ENCODE measurements around the gene COBLL1. TPM values are rescaled to one million over a fixed set of nuclear protein-coding genes. Genes with fewer than 3 reads are reported as not detected.

Gene COBLL1
- total and polyA plus RNA-seq, 2 of the 4 experiments (the other 2 are of a cell fraction), result 0.79 to 1.1 TPM

GRCh38 chr2:164803776-164804466 lies 37.7 kb downstream of the COBLL1 start:
- H2BK15ac ChIP-seq (ENCODE audit: low read depth, low read length), result no peak overlapping the region
- dilution Hi-C loops (cut with HindIII; ENCODE audit: low sequenced_read_pairs, unreplicated experiment) (no loop called here), in situ Hi-C loops (cut with MboI; ENCODE audit: low sequenced_read_pairs) (no loop called here), intact Hi-C loops (cut with micrococcal nuclease) (no loop called here)
- ATAC-seq (ENCODE audit: low read depth) (peak; percentile 42; the same call in 1 of the 2 replicates), DNase-seq (peak; percentile 18)
- H3K4me3 ChIP-seq (ENCODE audit: insufficient read depth, low read depth, low read length), result no peak overlapping the region
- BruUV-seq (replicated peaks), result no TSS peak
- no peak overlapping the region for H2AK5ac ChIP-seq (ENCODE audit: low read depth, low read length)
- ChIA-PET POLR2A (ENCODE audit: unreplicated experiment) (no interaction called here), CTCF (interaction anchor here (1.0 kb wide), 1 partner anchor 400 kb away, joined by 3 read pairs; the partner anchor contains the start of gene SCN3A)
- no peak overlapping the region for H3K27ac ChIP-seq (ENCODE audit: insufficient read depth, low read length)
- no peak overlapping the region for H4K91ac ChIP-seq (ENCODE audit: insufficient read depth, low read depth, low read length)
- no peak overlapping the region for H2AK9ac ChIP-seq (replicated peaks; ENCODE audit: low read depth, low read length, poor library complexity)
- H2AFZ ChIP-seq (replicated peaks; ENCODE audit: low read length, poor library complexity), result peak overlapping the region; percentile 43
- no peaks in the 10 kb centered on the region for H3K79me1 ChIP-seq (ENCODE audit: low read depth in 1 of 2, low read length in 2 of 2)
- H3K23ac ChIP-seq (ENCODE audit: low read depth, low read length), result 0 out of 2 replicates have a peak overlapping the region, but pooled peaks have one; percentile 4
- H3K9me3 ChIP-seq (ENCODE audit: control insufficient read depth, insufficient read depth, low read length), result no peaks in the 10 kb centered on the region
- H3K9me1 ChIP-seq (ENCODE audit: insufficient read depth, low read length), result no peaks in the 10 kb centered on the region
- peak overlapping the region; percentile 48 for H2BK120ac ChIP-seq (ENCODE audit: low read depth, low read length)
- peak overlapping the region; percentile 1; the same call in 1 of the 2 replicates for H3K18ac ChIP-seq (ENCODE audit: low read depth, low read length)
- H4K8ac ChIP-seq (ENCODE audit: low read depth in 2 of 2, low read length in 2 of 2), result no peak overlapping the region
- no peak overlapping the region; the same call in 1 of the 2 replicates for H4K5ac ChIP-seq (ENCODE audit: low read depth, low read length)
- H2BK5ac ChIP-seq (ENCODE audit: low read depth, low read length, poor library complexity, severe bottlenecking), result peak overlapping the region; percentile 62
- H3K27me3 ChIP-seq (ENCODE audit: control insufficient read depth, insufficient read depth, low read length), result no peaks in the 10 kb centered on the region
- no peaks in the 10 kb centered on the region for H3K36me3 ChIP-seq (ENCODE audit: control insufficient read depth, insufficient read depth, low read length)
- no peaks in the 10 kb centered on the region for H4K20me1 ChIP-seq (ENCODE audit: insufficient read depth, low read length)
- H3K4ac ChIP-seq (ENCODE audit: low read depth, low read length), result peak overlapping the region; percentile 27; the same call in 1 of the 2 replicates
- H3K4me2 ChIP-seq (ENCODE audit: low read depth, low read length), result no peak overlapping the region
- no peak overlapping the region for H3K9ac ChIP-seq (ENCODE audit: low read depth, low read length)
- no CpG with 5 or more reads among the region's 4 CpGs for WGBS, 2 experiments (ENCODE audit: extremely low coverage in 2 of 2, insufficient read length in 1 of 2)
- 0 out of 2 replicates have a peak overlapping the region, but pooled peaks have one; percentile 41 for H3K14ac ChIP-seq (replicated peaks; ENCODE audit: low read depth, low read length)
- H3K56ac ChIP-seq (ENCODE audit: extremely low read depth, insufficient read depth, low read length), result no peak overlapping the region
- H2BK20ac ChIP-seq (ENCODE audit: low read depth, low read length), result 0 out of 2 replicates have a peak overlapping the region, but pooled peaks have one; percentile 14
- no peaks in the 10 kb centered on the region; the same call in 1 of the 2 replicates for H3K4me1 ChIP-seq (ENCODE audit: control insufficient read depth, insufficient read depth, low read length)
- TF ChIP-seq MXI1 (IDR thresholded peaks at IDR 0.05; ENCODE audit: borderline replicate concordance, low read depth, low read length) (no peak), MAFK (IDR thresholded peaks at IDR 0.05; ENCODE audit: low read depth, low read length) (no peak), RCOR1 (IDR thresholded peaks at IDR 0.05; ENCODE audit: insufficient replicate concordance, low read length) (no peak), CEBPB (IDR thresholded peaks at IDR 0.05; ENCODE audit: low read depth, low read length) (no peak), SMC3 (IDR thresholded peaks at IDR 0.05; ENCODE audit: low read depth, low read length) (no peak), RAD21 (IDR thresholded peaks at IDR 0.05; ENCODE audit: low read length) (no peak), CHD1 (IDR thresholded peaks at IDR 0.05; ENCODE audit: low read depth, low read length) (no peak), RFX5 (IDR thresholded peaks at IDR 0.05; ENCODE audit: low read depth, low read length) (no peak), BHLHE40 (IDR thresholded peaks at IDR 0.05; ENCODE audit: low read depth, low read length) (no peak), USF2 (IDR thresholded peaks at IDR 0.05; ENCODE audit: low read depth, low read length) (no peak), FOS (IDR thresholded peaks at IDR 0.05; ENCODE audit: low read depth, low read length) (no peak), CTCF (conservative IDR thresholded peaks at IDR 0.05; ENCODE audit: low read depth, low read length) (no peak), MAZ (IDR thresholded peaks at IDR 0.05; ENCODE audit: borderline replicate concordance, low read depth, low read length) (no peak), ELK1 (IDR thresholded peaks at IDR 0.05; ENCODE audit: borderline replicate concordance, low read depth, low read length) (no peak)
